Cardiac fibroblast (primary cell): ENCODE data around the gene RALA.
A peak's percentile ranks its signal among the peaks of the same experiment; 100 is the strongest.

ENCODE experiments used
- DNase-seq, 2 donors: peaks; one replicate each; pipeline versions ENCODE4 v3.0.0 to v3.0.0-alpha.2; 2010; ENCODE audit warnings: low read depth in 2 of 2
- H3K4me3 ChIP-seq, 2 donors: replicated peaks in 1 of 2; 1 replicate in 1 of 2; 2 replicates in 1 of 2; pipeline ENCODE4 v1.5.1; 2011; ENCODE audit warnings: low read depth in 2 of 2, low read length in 2 of 2, mild to moderate bottlenecking in 2 of 2, moderate library complexity in 1 of 2
- CTCF ChIP-seq: IDR thresholded peaks from one replicate; pipeline ENCODE4 v1.5.1; 2011; ENCODE audit warnings: low read depth, mild to moderate bottlenecking, low read length, inconsistent platforms

Gene RALA

DNA sequence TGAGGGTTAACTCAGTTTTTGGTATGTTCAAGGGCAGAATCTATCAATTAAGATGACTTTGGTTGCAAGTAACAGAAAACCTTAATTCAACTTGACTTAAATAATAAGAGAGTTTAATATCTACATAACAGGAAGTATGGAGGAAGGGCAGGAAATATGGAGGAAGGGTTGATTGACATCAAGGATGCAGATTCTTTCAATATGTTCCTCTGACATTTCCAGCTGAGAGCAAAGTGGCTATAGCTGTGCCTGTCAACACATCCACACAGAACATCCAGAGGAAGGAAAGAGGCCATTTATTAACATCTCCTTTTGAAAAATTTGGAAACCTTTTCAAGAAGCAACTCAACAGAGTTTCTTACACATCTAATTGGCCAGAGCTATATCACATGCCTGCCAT lies 19.4 kb upstream of the RALA start:
- no peak overlapping the region for H3K4me3 ChIP-seq
- no peak for TF ChIP-seq CTCF
- DNase-seq = no peak

DNA sequence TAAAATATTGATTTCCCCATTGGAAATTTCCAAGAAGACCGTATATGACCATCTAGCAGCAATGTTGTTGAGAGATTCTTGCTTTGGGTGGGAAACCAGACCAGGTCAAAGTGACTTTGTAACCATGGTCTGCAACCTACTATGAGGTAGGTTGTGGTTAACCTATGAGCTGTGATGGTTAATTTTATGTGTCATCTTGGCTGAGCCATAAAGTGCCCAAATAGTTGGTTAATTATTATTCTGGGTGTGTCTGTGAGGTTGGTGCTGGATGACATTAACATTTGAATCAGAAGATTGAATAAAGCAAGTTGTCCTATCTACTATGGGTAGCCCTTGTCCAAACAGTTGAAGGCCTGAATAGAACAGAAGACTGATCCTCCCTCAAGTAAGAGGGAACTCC lies 18.3 kb upstream of the RALA start:
- H3K4me3 ChIP-seq = no peak overlapping the region
- DNase-seq = peak in 1 of 2 donors; percentile 54
- no peak for TF ChIP-seq CTCF

- H3K4me3 ChIP-seq = no peak overlapping the region
- DNase-seq = no peak
- TF ChIP-seq CTCF = no peak
These were observed 17.0 kb upstream of the RALA start for GRCh38 chr7:39606352-39606751.

DNA sequence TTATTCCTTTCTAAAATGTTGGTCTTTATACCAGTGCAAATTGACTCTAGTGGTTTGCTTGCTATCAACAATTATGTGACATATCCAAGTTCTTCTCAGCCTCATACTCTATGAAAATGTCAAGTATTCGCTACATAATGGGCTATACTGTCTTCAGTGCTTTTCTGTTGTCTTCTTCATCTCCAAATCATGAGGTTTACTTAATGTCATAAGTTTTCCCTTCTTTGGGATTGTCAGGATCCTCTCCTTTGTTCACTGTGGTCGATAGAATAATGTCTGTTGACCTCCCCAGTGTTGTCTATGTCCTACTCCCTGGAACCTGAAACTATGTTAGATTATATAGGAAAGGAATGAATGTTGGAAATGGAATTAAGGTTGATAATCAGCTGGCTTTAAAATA lies 16.4 kb upstream of the RALA start:
- TF ChIP-seq CTCF = no peak
- H3K4me3 ChIP-seq = no peak overlapping the region
- DNase-seq = no peak

DNA sequence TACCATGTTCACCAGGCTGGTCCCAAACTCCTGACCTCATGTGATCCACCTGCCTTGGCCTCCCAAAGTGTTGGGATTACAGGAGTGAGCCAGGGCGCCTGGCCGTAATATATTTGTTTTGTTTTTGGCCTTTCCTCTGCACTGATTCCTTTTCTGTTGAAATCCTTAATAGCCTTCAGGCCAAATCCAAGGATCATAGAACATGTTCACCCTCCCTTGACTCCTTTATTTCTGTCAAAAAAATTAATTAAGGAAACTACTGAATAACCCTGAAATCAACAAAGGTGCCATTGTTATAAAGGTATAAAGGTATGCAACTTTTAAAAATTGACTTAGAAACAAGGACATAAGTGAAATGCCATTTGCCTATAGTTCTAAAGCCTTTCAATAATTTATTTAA lies 15.5 kb upstream of the RALA start:
- no peak for DNase-seq
- no peak for TF ChIP-seq CTCF
- no peak overlapping the region for H3K4me3 ChIP-seq

GRCh38 chr7:39608278-39608677 lies 15.1 kb upstream of the RALA start:
- peak in 1 of 2 donors; percentile 51 for DNase-seq
- no peak for TF ChIP-seq CTCF
- no peak overlapping the region for H3K4me3 ChIP-seq
